A549 treated with CpdA at 1 μM for 4 hours (cell line): ENCODE measurements around the gene SORT1. TPM values are rescaled to one million over a fixed set of nuclear protein-coding genes. Genes with fewer than 3 reads are reported as not detected.

Source experiments
- total RNA-seq: library from RNA; stranded (reverse); fragments of 200-300 nt; extraction: Qiagen RNA extraction; gene quantifications from 5 replicates; pipeline ENCODE4 v1.2.3, GENCODE V29; 2022; ENCODE audit warnings: low read depth

The SORT1 gene
- total RNA-seq: 3.4 to 5.0 TPM (median 3.7 TPM) in 5 replicates

DNA sequence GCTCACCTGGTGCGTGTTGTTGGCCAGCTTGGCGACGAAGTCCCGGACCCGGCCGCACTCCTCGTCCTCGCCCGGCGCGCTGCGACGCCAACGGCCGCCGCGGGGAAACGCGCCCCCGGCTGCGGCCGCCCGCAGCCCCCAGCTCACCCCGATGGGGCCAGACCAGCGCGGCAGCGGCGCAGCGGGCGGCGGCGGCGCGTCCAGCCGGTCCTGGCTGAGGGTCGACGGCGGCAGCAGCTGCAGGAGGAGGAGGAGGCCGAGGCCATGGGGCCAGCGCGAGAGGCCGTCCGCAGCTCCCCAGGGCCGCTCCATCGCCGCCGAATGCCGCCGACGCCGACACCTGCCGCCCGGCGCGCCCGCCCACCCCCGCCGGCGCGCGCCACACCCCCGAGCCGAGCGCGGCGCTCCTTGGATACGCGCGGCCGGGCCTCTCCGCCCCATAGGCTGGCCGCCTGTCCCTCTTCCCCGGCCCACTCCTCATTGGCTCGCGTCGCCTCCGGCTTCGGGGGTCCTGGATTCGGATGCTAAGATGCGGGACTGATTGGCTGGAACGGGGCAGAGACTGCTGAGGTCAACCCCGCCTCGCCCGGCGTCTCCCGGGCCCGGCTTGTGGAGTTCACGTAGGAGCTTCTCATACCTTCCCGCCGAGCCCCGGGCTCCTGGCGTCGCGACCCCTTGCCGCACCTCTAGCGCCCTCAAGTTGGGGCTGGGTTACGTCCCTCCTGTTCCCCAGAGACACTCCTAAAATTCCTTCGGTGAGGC lies at the start of gene SORT1:
Gene SORT1, minus strand, starts transcription at position 338 of the 762 bp plus-strand sequence. Its CDS starts 26 bp downstream, at position 312.

DNA sequence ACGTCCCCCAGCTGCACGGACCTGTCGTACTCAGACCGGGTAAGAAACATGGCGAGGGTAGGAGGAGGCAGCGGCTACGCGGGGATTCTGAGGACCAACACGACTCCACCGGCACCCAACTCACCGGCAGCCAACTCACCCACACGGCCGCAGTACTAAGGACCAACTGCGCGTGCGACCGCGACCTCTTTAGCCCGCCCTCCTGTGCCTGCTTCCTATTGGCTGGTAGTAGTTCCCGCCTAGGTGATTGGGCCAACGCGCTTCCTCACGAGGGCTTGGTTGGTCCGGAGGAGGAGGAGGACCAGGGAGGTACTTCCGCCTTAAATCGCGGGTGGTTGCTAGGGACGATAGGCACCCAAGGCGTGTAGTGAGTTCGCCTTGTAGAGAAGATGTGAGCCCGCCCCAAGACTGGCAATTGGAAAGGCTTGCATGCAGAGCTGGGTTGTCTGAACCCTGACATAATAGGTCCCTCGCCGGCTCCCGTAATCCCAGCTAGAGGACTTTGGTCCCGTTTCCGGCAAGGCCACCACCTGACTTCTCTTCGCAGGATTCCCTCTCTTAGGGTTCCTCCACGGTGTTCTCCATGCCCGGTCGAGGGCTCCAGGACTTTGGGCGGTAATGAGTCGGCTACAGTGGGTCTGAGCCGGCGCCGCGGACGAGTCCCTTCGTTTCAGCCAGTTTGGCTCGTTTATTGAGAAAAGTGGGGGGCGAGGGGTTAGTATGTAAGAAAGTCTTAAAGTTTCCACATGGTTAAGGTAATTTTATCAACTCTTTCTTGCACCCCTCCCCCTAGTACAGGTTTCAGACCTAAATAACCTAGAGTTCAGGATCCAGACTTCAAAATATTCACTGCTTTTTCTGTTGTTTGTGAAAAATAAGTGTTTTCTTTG lies 28.8 kb upstream of the SORT1 start, which contains the start of gene PSMA5:
Gene PSMA5, minus strand, starts transcription at position 168 of the 890 bp plus-strand sequence. Its CDS starts 118 bp downstream, at position 50.

DNA sequence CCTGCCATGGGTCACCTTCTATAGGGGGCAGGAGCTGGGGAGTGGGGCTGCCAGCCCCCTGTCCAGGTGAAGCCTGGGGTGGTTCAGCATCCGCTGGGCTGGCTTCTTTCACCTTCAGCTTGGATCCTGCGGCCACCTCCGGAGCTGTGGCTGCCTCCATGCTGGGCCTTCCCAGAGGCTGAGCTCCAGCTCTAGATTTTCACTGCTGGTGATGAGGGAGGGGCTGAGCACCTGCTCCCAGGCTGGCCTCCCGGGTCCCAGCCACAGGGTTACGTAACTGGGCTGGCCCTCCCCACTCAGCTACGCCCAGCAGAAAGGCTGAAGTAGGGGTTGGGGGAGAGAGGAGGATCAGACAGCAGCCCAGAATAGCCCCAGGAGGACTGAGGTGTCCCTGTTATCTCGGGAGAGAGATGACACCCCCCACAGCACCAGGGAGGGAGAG lies 90.9 kb downstream of the SORT1 start, which contains the start of gene MYBPHL:
Gene MYBPHL, minus strand, starts transcription at position 180 of the 442 bp plus-strand sequence. Its CDS starts 20 bp downstream, at position 160.

DNA sequence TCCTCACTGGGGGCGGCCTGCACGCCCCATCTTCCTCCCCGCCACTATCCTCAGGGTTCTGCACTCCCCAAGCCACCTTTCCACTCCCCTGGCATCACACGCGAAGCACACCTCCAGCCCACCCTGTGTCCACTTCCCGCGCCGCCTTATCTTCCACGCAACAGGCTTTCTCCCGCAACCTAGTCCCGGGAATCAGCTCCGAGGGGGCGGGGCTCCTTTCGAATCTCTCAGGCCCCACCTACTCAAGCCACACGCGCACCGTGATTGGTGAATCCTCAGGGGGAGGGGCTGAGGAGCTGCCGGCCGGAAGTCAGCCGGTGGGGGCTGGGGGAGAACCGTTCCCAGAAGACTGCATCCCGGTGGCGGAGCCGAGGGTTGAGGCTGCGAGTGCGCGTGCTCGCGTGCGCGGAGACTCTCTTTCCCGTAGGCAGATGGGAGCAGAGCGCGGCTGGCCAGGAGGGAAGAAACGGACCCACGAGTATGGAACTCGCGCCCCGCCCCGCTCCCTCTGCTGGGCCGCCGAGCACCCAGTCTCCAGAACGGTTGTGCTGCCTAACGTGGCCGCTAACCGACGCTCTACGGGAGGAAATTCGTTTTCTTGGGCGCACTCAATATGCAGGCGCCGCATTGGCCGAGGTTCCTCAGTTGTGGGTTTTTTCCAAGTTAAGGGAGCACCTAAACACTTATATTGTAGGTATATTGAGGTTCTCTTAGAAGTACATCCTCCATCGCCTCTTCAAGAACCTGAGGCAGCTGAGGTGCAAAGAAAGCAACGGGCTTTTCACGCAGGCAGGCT lies 114.6 kb downstream of the SORT1 start, which contains the start of gene PSRC1:
Gene PSRC1, minus strand, starts transcription at position 194 of the 796 bp plus-strand sequence.

Other genes with a start within 250 kb of the SORT1 start
- gene SARS1, start 184.0 kb downstream of the SORT1 start, total RNA-seq: 97.7 to 110 TPM (median 104 TPM) in 5 replicates
- gene CELSR2, start 148.4 kb downstream of the SORT1 start, total RNA-seq: 3.8 to 6.4 TPM (median 5.5 TPM) in 5 replicates
- gene PSRC1, start 114.8 kb downstream of the SORT1 start, total RNA-seq: 21.3 to 26.8 TPM (median 24.2 TPM) in 5 replicates
- not detected in 5 replicates for gene MYBPHL, start 90.9 kb downstream of the SORT1 start, total RNA-seq
- 109 to 121 TPM (median 116 TPM) in 5 replicates for gene PSMA5, start 28.5 kb upstream of the SORT1 start, total RNA-seq
- gene SYPL2, start 68.6 kb upstream of the SORT1 start, total RNA-seq: 0.07 to 0.23 TPM (median 0.13 TPM) in 5 replicates
- gene ATXN7L2, start 86.0 kb upstream of the SORT1 start, total RNA-seq: 1.7 to 2.8 TPM (median 2.6 TPM) in 5 replicates
- 3.2 to 5.0 TPM (median 4.0 TPM) in 5 replicates for gene CYB561D1, start 96.2 kb upstream of the SORT1 start, total RNA-seq
- 0.84 to 1.3 TPM (median 1.2 TPM) in 5 replicates for gene AMIGO1, start 111.8 kb upstream of the SORT1 start, total RNA-seq
- not detected in 5 replicates for gene GPR61, start 142.0 kb upstream of the SORT1 start, total RNA-seq
- gene GNAI3, start 150.7 kb upstream of the SORT1 start, total RNA-seq: 4.6 to 5.5 TPM (median 4.8 TPM) in 5 replicates
- gene GNAT2, start 221.7 kb upstream of the SORT1 start, total RNA-seq: 0.06 to 0.54 TPM in 2 of 5 replicates, not detected in the others
- 25.2 to 33.1 TPM (median 31.1 TPM) in 5 replicates for gene AMPD2, start 221.9 kb upstream of the SORT1 start, total RNA-seq